Epithelial cell of proximal tubule (primary cell): Measurements from ENCODE around the gene MTREX. TPM values are rescaled to one million over a fixed set of nuclear protein-coding genes. Genes with fewer than 3 reads are reported as not detected.

Experiments used
- DNase-seq: peaks from one replicate; pipeline ENCODE4 v3.0.0-alpha.2; 2011; ENCODE audit warnings: low read depth
- H3K4me3 ChIP-seq: 2 replicates; pipeline ENCODE4 v1.5.1; 2011; ENCODE audit warnings: low read depth, mild to moderate bottlenecking, low read length
- CTCF ChIP-seq: conservative IDR thresholded peaks from 2 replicates; pipeline ENCODE4 v1.5.1; 2012; ENCODE audit warnings: low read depth, mild to moderate bottlenecking, low read length
- total RNA-seq: library from RNA; depleted of rRNA; stranded (reverse); fragments of >200 nt; gene quantifications from 2 replicates; pipeline ENCODE4 v1.2.3, GENCODE V29; 2015

The MTREX gene
- total RNA-seq, 1 donor from 2014 or later, result 91.2 TPM

GRCh38 chr5:55350754-55351153, 43.0 kb downstream of the MTREX start:
- TF ChIP-seq CTCF, result no peak
- DNase-seq, result no peak
- H3K4me3 ChIP-seq, result no peak overlapping the region

GRCh38 chr5:55356896-55357295, 49.1 kb downstream of the MTREX start:
- DNase-seq, result no peak
- TF ChIP-seq CTCF, result no peak
- H3K4me3 ChIP-seq, result no peak overlapping the region

GRCh38 chr5:55360190-55360589, 52.4 kb downstream of the MTREX start:
- H3K4me3 ChIP-seq, result no peak overlapping the region
- TF ChIP-seq CTCF, result no peak
- DNase-seq, result no peak

- H3K4me3 ChIP-seq, result no peak overlapping the region
- no peak for DNase-seq
- TF ChIP-seq CTCF, result no peak
Observed at GRCh38 chr5:55363856-55364255, 56.1 kb downstream of the MTREX start.

GRCh38 chr5:55364537-55365055, 56.8 kb downstream of the MTREX start:
- TF ChIP-seq CTCF, result no peak
- no peak overlapping the region for H3K4me3 ChIP-seq
- no peak for DNase-seq

- no peak overlapping the region for H3K4me3 ChIP-seq
- DNase-seq, result no peak
- TF ChIP-seq CTCF, result no peak
Observed at GRCh38 chr5:55370291-55370925, 62.6 kb downstream of the MTREX start.

GRCh38 chr5:55371145-55371544, 63.4 kb downstream of the MTREX start:
- DNase-seq, result no peak
- no peak for TF ChIP-seq CTCF
- no peak overlapping the region for H3K4me3 ChIP-seq
